GM23248 (cell line): ENCODE measurements around the gene TRIO. TPM values are rescaled to one million over a fixed set of nuclear protein-coding genes. Genes with fewer than 3 reads are reported as not detected.

ENCODE experiments used
- DNase-seq: peaks from one replicate; pipeline ENCODE4 v3.0.0-alpha.2; 2015
- H2AFZ ChIP-seq: fragments of 200-600 bp; sonication (generic); 2 replicates; pipeline ENCODE4 v1.6.1; 2016; ENCODE audit warnings: antibody characterized with exemption
- H3F3A ChIP-seq: fragments of 200-600 bp; sonication (generic); 2 replicates; pipeline ENCODE4 v1.6.1; 2016; ENCODE audit warnings: mild to moderate bottlenecking, antibody characterized with exemption, mixed run types; ENCODE audit not compliant: insufficient read depth
- H3K27ac ChIP-seq: fragments of 200-600 bp; sonication (generic); 2 replicates; pipeline ENCODE4 v1.5.1; 2016; ENCODE audit warnings: mild to moderate bottlenecking
- H3K27me3 ChIP-seq: fragments of 200-600 bp; sonication (generic); replicated peaks from 2 replicates; pipeline ENCODE4 v1.6.1; 2016; ENCODE audit warnings: mild to moderate bottlenecking; ENCODE audit not compliant: insufficient read depth
- H3K36me3 ChIP-seq: fragments of 200-600 bp; sonication (generic); 2 replicates; pipeline ENCODE4 v1.6.1; 2016; ENCODE audit warnings: low read depth, mild to moderate bottlenecking
- H3K4me1 ChIP-seq: fragments of 200-600 bp; sonication (generic); 2 replicates; pipeline ENCODE4 v1.6.1; 2016; ENCODE audit warnings: mild to moderate bottlenecking; ENCODE audit not compliant: insufficient read depth
- H3K4me2 ChIP-seq: fragments of 200-600 bp; sonication (generic); one replicate; pipeline ENCODE4 v1.6.1; 2016; ENCODE audit warnings: mild to moderate bottlenecking; ENCODE audit not compliant: unreplicated experiment
- H3K4me3 ChIP-seq: fragments of 200-600 bp; sonication (generic); 2 replicates; pipeline ENCODE4 v1.5.1; 2016; ENCODE audit warnings: mild to moderate bottlenecking
- H3K79me2 ChIP-seq: fragments of 200-600 bp; sonication (generic); 2 replicates; pipeline ENCODE4 v1.6.1; 2016; ENCODE audit warnings: mild to moderate bottlenecking; ENCODE audit not compliant: insufficient read depth
- H3K9ac ChIP-seq: fragments of 200-600 bp; sonication (generic); 2 replicates; pipeline ENCODE4 v1.6.1; 2016; ENCODE audit warnings: mild to moderate bottlenecking
- H3K9me2 ChIP-seq: fragments of 200-600 bp; sonication (generic); 2 replicates; pipeline ENCODE4 v1.6.1; 2016; ENCODE audit warnings: mixed run types, mild to moderate bottlenecking, moderate library complexity; ENCODE audit not compliant: insufficient read depth
- H3K9me3 ChIP-seq: fragments of 200-600 bp; sonication (generic); one replicate; pipeline ENCODE4 v1.6.1; 2017; ENCODE audit warnings: low read depth
- H4K20me1 ChIP-seq: fragments of 200-600 bp; sonication (generic); 2 replicates; pipeline ENCODE4 v1.6.0; 2016; ENCODE audit not compliant: insufficient read depth
- EZH2 ChIP-seq: fragments of 200-600 bp; sonication (generic); IDR thresholded peaks from 2 replicates; pipeline ENCODE4 v1.6.1; 2018; ENCODE audit warnings: antibody characterized with exemption, mild to moderate bottlenecking; ENCODE audit not compliant: insufficient read depth, poor library complexity, severe bottlenecking
- EZH2phosphoT487 ChIP-seq: fragments of 200-600 bp; sonication (generic); IDR thresholded peaks from 2 replicates; pipeline ENCODE4 v1.6.1; 2018; ENCODE audit warnings: antibody characterized with exemption, moderate library complexity, mild to moderate bottlenecking, low read depth; ENCODE audit not compliant: insufficient read depth
- WGBS, 2 experiments: methylation state at CpG; one replicate each; pipeline ENCODE4 v1.1.6; 2015 to 2017; ENCODE audit warnings: low lambda C conversion rate in 2 of 2, low coverage in 1 of 2; ENCODE audit errors: missing lambda C conversion rate in 2 of 2; 5-methylcytosine and 5-hydroxymethylcytosine counted together
- in situ Hi-C: fragments of 300-500 bp; cut with MboI; formaldehyde crosslinking; loops from 2 replicates; pipeline ENCODE4 v1.15.0; 2020
- polyA plus RNA-seq: library from polyadenylated mRNA; unstranded; fragments of >200 nt; fragmentation: Nextera tagmentation; extraction: Ambion mirVana; gene quantifications from 2 replicates; pipeline ENCODE4 v1.2.1, GENCODE V29; 2016
- total RNA-seq: library from RNA; depleted of rRNA; stranded (reverse); fragments of >200 nt; shearing (Covaris generic); gene quantifications from 2 replicates; pipeline ENCODE4 v1.2.3, GENCODE V29; 2014

Gene TRIO
- total and polyA plus RNA-seq, 2 experiments from 2014 or later: 28.1 to 198 TPM

DNA sequence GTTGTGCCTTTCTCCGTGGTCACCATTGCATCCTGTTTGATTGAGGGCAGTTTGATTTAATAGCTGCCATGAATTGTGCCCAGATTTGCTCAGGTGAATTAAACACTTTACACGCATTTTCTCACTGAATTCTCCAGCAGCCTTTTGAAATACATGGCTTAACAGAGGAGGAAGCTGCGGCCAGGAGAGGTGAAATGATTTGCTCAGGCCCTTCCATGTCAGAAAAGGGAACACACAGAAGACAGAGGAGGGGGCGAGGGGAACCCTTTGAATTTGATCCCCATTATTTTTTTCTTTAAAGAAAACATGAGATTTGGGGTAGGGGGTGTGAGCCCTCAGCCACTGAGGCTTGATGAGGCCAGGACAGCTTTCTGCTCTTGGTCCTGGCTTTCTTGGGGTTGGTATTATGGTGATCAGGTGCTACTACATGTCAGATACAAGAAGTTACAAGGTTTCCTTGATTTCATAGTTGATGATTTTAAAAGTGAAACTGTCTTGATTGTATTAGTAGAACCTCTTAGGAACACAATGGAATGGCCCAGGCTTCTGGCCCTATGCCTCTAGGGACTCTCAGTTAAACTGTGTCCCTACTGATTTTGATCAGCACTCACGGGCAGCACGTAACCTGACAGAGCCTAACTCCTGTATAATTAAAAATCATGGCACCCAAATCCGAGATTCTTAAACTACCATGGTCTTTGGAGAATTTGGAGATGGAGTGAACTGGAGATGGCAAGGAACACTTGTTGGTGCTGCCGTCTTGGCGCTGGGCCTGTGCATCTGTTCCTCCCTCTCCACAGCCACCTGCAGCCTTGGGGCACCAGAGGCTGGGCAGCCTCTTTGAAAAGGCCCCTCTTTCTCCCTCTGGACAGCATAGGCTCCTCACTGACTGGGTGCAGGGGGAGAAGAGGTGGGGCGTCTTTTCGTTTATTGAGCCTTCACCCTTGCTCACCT is 107.9 kb downstream of the TRIO start:
- 98% methylated on average over 11 of the region's 11 CpGs for WGBS, 2 experiments
- Histone ChIP-seq H3K79me2 (peaks cover 100% of the 10 kb centered on the region), H3K36me3 (peaks cover 11% of the 10 kb centered on the region), H4K20me1 (peaks cover 16% of the 10 kb centered on the region), H3F3A (peaks cover 73% of the 10 kb centered on the region), H2AFZ (no peak overlapping the region), H3K9ac (peak overlapping the region; percentile 51), H3K4me3 (no peak overlapping the region), H3K4me1 (peaks cover 26% of the 10 kb centered on the region), H3K9me3 (no peaks in the 10 kb centered on the region), H3K9me2 (no peaks in the 10 kb centered on the region), H3K27ac (peak overlapping the region; percentile 68), H3K27me3 (no peaks in the 10 kb centered on the region), H3K4me2 (peak overlapping the region; percentile 36)
- TF ChIP-seq EZH2phosphoT487 (no peak), EZH2 (no peak)
- DNase-seq: no peak
- in situ Hi-C loops: loop anchor here (25.0 kb wide), 1 partner anchor 264 kb away; no protein-coding TSS in a partner anchor

- Histone ChIP-seq H3K4me1 (peaks cover 26% of the 10 kb centered on the region), H3K79me2 (peaks cover 100% of the 10 kb centered on the region), H3K27me3 (no peaks in the 10 kb centered on the region), H3K4me2 (no peak overlapping the region), H3K9me2 (no peaks in the 10 kb centered on the region), H3K9me3 (no peaks in the 10 kb centered on the region), H4K20me1 (peaks cover 14% of the 10 kb centered on the region), H2AFZ (no peak overlapping the region), H3F3A (peaks cover 76% of the 10 kb centered on the region), H3K4me3 (no peak overlapping the region), H3K9ac (no peak overlapping the region), H3K36me3 (peaks cover 18% of the 10 kb centered on the region), H3K27ac (no peak overlapping the region; the same call in 1 of the 2 replicates)
- DNase-seq: no peak
- in situ Hi-C loops: loop anchor here (25.0 kb wide), 1 partner anchor 264 kb away; no protein-coding TSS in a partner anchor
- TF ChIP-seq EZH2 (no peak), EZH2phosphoT487 (no peak)
Measured at GRCh38 chr5:14251733-14252132, 108.6 kb downstream of the TRIO start.

GRCh38 chr5:14252793-14253192 is 109.7 kb downstream of the TRIO start:
- Histone ChIP-seq H3F3A (peaks cover 74% of the 10 kb centered on the region), H3K9ac (no peak overlapping the region), H3K4me1 (peaks cover 26% of the 10 kb centered on the region), H3K9me2 (no peaks in the 10 kb centered on the region), H4K20me1 (peaks cover 13% of the 10 kb centered on the region), H3K4me3 (no peak overlapping the region), H3K4me2 (no peak overlapping the region), H3K9me3 (no peaks in the 10 kb centered on the region), H3K27ac (0 out of 2 replicates have a peak overlapping the region, but pooled peaks have one; percentile 8), H3K79me2 (peaks cover 100% of the 10 kb centered on the region), H3K36me3 (peaks cover 24% of the 10 kb centered on the region), H2AFZ (no peak overlapping the region), H3K27me3 (no peaks in the 10 kb centered on the region)
- TF ChIP-seq EZH2 (no peak), EZH2phosphoT487 (no peak)
- DNase-seq: no peak
- WGBS, 2 experiments: 97 to 98% methylated on average over 4 of the region's 4 CpGs
- in situ Hi-C loops: loop anchor here (25.0 kb wide), 1 partner anchor 265 kb away; no protein-coding TSS in a partner anchor

- Histone ChIP-seq H3F3A (peaks cover 70% of the 10 kb centered on the region), H3K9me2 (no peaks in the 10 kb centered on the region), H4K20me1 (peaks cover 4% of the 10 kb centered on the region), H3K4me1 (peaks cover 29% of the 10 kb centered on the region), H3K4me3 (no peak overlapping the region), H3K36me3 (peaks cover 25% of the 10 kb centered on the region), H3K4me2 (no peak overlapping the region), H3K27me3 (no peaks in the 10 kb centered on the region), H3K9me3 (no peaks in the 10 kb centered on the region), H3K9ac (no peak overlapping the region), H3K79me2 (peaks cover 100% of the 10 kb centered on the region), H2AFZ (no peak overlapping the region), H3K27ac (peak overlapping the region; percentile 5; the same call in 1 of the 2 replicates)
- no peak for TF ChIP-seq EZH2
- TF ChIP-seq EZH2phosphoT487: no peak
- WGBS, 2 experiments: 99 to 100% methylated on average over 2 of the region's 2 CpGs
- in situ Hi-C loops: loop anchor here (25.0 kb wide), 1 partner anchor 267 kb away; no protein-coding TSS in a partner anchor
- DNase-seq: no peak
Measured at GRCh38 chr5:14254686-14255085, 111.5 kb downstream of the TRIO start.
